H1 (cell line): ENCODE data around the gene JAG1. TPM values are rescaled to one million over a fixed set of nuclear protein-coding genes. Genes with fewer than 3 reads are reported as not detected.

ENCODE experiments used
- CTCF ChIA-PET: fragments of 300-600 bp; sonication (Branson Sonifier 250); formaldehyde crosslinking; loops from one replicate; lab custom pipeline; 2021; ENCODE audit not compliant: partially characterized antibody; lab: Charles Lee
- POLR2A ChIA-PET: fragments of 300-600 bp; sonication (Branson Sonifier 250); formaldehyde crosslinking; loops from one replicate; lab custom pipeline; 2021; ENCODE audit warnings: inconsistent platforms; ENCODE audit not compliant: partially characterized antibody; lab: Charles Lee
- DNase-seq, 2 experiments: peaks; one replicate each; pipeline versions ENCODE4 v3.0.0 to v3.0.0-alpha.2; 2010 to 2022; ENCODE audit warnings: low spot score in 2 of 2, low read depth in 1 of 2, mixed read lengths in 1 of 2
- FAIRE-seq: peaks from 2 replicates; lab custom pipeline; 2011; peaks lifted over from hg19 to GRCh38; lab: Jason Lieb, UNC
- H2AFZ ChIP-seq: 2 replicates; pipeline ENCODE4 v1.8.1; 2012; ENCODE audit warnings: low read length, inconsistent platforms
- H2AK5ac ChIP-seq: 2 replicates; pipeline ENCODE4 v1.6.1; 2013; ENCODE audit warnings: low read depth, low read length
- H2BK120ac ChIP-seq: replicated peaks from 2 replicates; pipeline ENCODE3; 2013; ENCODE audit warnings: low read depth, low read length, inconsistent platforms
- H2BK12ac ChIP-seq: 2 replicates; pipeline ENCODE4 v1.6.1; 2013; ENCODE audit warnings: low read depth, low read length
- H2BK15ac ChIP-seq: 2 replicates; pipeline ENCODE4 v1.6.1; 2013; ENCODE audit warnings: low read length
- H2BK20ac ChIP-seq: 2 replicates; pipeline ENCODE4 v1.6.1; 2013; ENCODE audit warnings: low read length
- H2BK5ac ChIP-seq: 2 replicates; pipeline ENCODE4 v1.6.1; 2013; ENCODE audit warnings: low read depth, low read length
- H3K14ac ChIP-seq: 2 replicates; pipeline ENCODE4 v1.6.1; 2013; ENCODE audit warnings: inconsistent platforms; ENCODE audit not compliant: insufficient read length
- H3K18ac ChIP-seq: 2 replicates; pipeline ENCODE4 v1.6.1; 2013; ENCODE audit warnings: low read length; ENCODE audit errors: extremely low read depth
- H3K23ac ChIP-seq: 2 replicates; pipeline ENCODE4 v1.6.1; 2013; ENCODE audit warnings: inconsistent platforms; ENCODE audit not compliant: insufficient read length
- H3K23me2 ChIP-seq: 2 replicates; pipeline ENCODE4 v1.6.1; 2013; ENCODE audit warnings: low read depth, low read length
- H3K27ac ChIP-seq: 2 replicates; pipeline ENCODE4 v1.6.1; 2011; ENCODE audit warnings: low read depth, low read length, inconsistent platforms
- H3K27me3 ChIP-seq, 4 experiments: replicated peaks in 1 of 4; 1 replicate in 1 of 4; 2 replicates in 3 of 4; pipeline versions ENCODE4 v1.6.1 to v1.8.1; 2011 to 2013; ENCODE audit warnings: low read length in 3 of 4, mild to moderate bottlenecking in 3 of 4, inconsistent platforms in 2 of 4, mixed read lengths in 2 of 4, moderate library complexity in 1 of 4; ENCODE audit not compliant: control insufficient read depth in 3 of 4, insufficient read depth in 3 of 4; ENCODE audit errors: extremely low read depth in 1 of 4
- H3K36me3 ChIP-seq, 4 experiments: 2 replicates each; pipeline versions ENCODE4 v1.6.1 to v1.8.1; 2011 to 2013; ENCODE audit warnings: mild to moderate bottlenecking in 4 of 4, low read length in 3 of 4, moderate library complexity in 2 of 4, control low read depth in 1 of 4, inconsistent platforms in 1 of 4; ENCODE audit not compliant: insufficient read depth in 4 of 4, control insufficient read depth in 2 of 4
- H3K4ac ChIP-seq: replicated peaks from 2 replicates; pipeline ENCODE3; 2013; ENCODE audit warnings: low read length, low read depth, mixed read lengths, inconsistent platforms; ENCODE audit not compliant: insufficient read length
- H3K4me1 ChIP-seq, 4 experiments: replicated peaks in 1 of 4; 1 replicate in 1 of 4; 2 replicates in 3 of 4; pipeline versions ENCODE4 v1.6.1 to v1.8.1; 2011 to 2013; ENCODE audit warnings: low read length in 3 of 4, inconsistent platforms in 2 of 4, mixed read lengths in 1 of 4; ENCODE audit not compliant: insufficient read depth in 4 of 4, control insufficient read depth in 3 of 4
- H3K4me2 ChIP-seq, 2 experiments: 2 replicates each; pipeline versions ENCODE4 v1.6.1 to v1.8.1; 2011 to 2013; ENCODE audit warnings: low read depth in 2 of 2, low read length in 2 of 2, control low read depth in 1 of 2, inconsistent platforms in 1 of 2, mild to moderate bottlenecking in 1 of 2; ENCODE audit not compliant: insufficient read depth in 1 of 2
- H3K4me3 ChIP-seq, 4 experiments: fragments of 200-600, 300-600 bp in 1 of 4; sonication (generic), shearing (Covaris generic), sonication (Bioruptor Twin) in 1 of 4; 2 replicates each; pipeline versions ENCODE4 v1.5.1 to v1.8.1; 2011 to 2016; ENCODE audit warnings: low read length in 4 of 4, low read depth in 3 of 4, control low read depth in 2 of 4, inconsistent platforms in 2 of 4, mild to moderate bottlenecking in 2 of 4, mixed read lengths in 1 of 4, moderate library complexity in 1 of 4; ENCODE audit not compliant: insufficient read depth in 2 of 4; ENCODE audit errors: extremely low read depth in 1 of 4
- H3K56ac ChIP-seq: replicated peaks from 2 replicates; pipeline ENCODE3; 2013; ENCODE audit warnings: low read depth, mild to moderate bottlenecking, mixed read lengths, low read length, inconsistent platforms; ENCODE audit not compliant: insufficient read length
- H3K79me1 ChIP-seq: 2 replicates; pipeline ENCODE4 v1.6.1; 2013; ENCODE audit warnings: low read depth, low read length, control low read depth
- H3K79me2 ChIP-seq, 2 experiments: 2 replicates each; pipeline versions ENCODE4 v1.6.1 to v1.8.1; 2012 to 2013; ENCODE audit warnings: low read length in 2 of 2, mild to moderate bottlenecking in 2 of 2, inconsistent platforms in 1 of 2; ENCODE audit not compliant: insufficient read depth in 2 of 2, control insufficient read depth in 1 of 2
- H3K9ac ChIP-seq, 4 experiments: replicated peaks in 1 of 4; 1 replicate in 1 of 4; 2 replicates in 3 of 4; pipeline versions ENCODE4 v1.6.1 to v1.8.1; 2011 to 2013; ENCODE audit warnings: low read depth in 3 of 4, low read length in 3 of 4, control low read depth in 2 of 4, mild to moderate bottlenecking in 2 of 4, moderate library complexity in 2 of 4, inconsistent platforms in 1 of 4; ENCODE audit errors: extremely low read depth in 1 of 4
- H3K9me3 ChIP-seq, 2 experiments: 2 replicates each; pipeline versions ENCODE4 v1.6.1 to v1.8.1; 2012 to 2013; ENCODE audit warnings: mild to moderate bottlenecking in 2 of 2, moderate library complexity in 2 of 2, control low read depth in 1 of 2, inconsistent platforms in 1 of 2, low read depth in 1 of 2, low read length in 1 of 2, mixed read lengths in 1 of 2; ENCODE audit not compliant: insufficient read depth in 2 of 2
- H4K20me1 ChIP-seq, 2 experiments: replicated peaks in 1 of 2; 2 replicates each; pipeline versions ENCODE3 to v1.8.1; 2011 to 2013; ENCODE audit warnings: inconsistent platforms in 2 of 2, low read length in 2 of 2, mild to moderate bottlenecking in 1 of 2; ENCODE audit not compliant: insufficient read depth in 2 of 2, control insufficient read depth in 1 of 2
- H4K5ac ChIP-seq: 2 replicates; pipeline ENCODE4 v1.6.1; 2013; ENCODE audit warnings: low read length, low read depth, mixed read lengths, inconsistent platforms; ENCODE audit not compliant: insufficient read length
- H4K8ac ChIP-seq: 2 replicates; pipeline ENCODE4 v1.8.0; 2013; ENCODE audit warnings: mild to moderate bottlenecking, moderate library complexity, low read length, inconsistent platforms; ENCODE audit not compliant: insufficient read depth; ENCODE audit errors: extremely low read depth
- H4K91ac ChIP-seq: replicated peaks from 2 replicates; pipeline ENCODE3; 2013; ENCODE audit warnings: low read length, mixed read lengths, inconsistent platforms; ENCODE audit not compliant: insufficient read length
- CBX5 ChIP-seq: fragments of 300-800, 300-1000 bp; sonication (generic); IDR thresholded peaks from 2 replicates; pipeline ENCODE4 v1.7.1; 2016; ENCODE audit warnings: antibody characterized with exemption, low read length, low read depth
- GABPA ChIP-seq: IDR thresholded peaks from 2 replicates; pipeline ENCODE4 v1.6.1; 2011; ENCODE audit warnings: mild to moderate bottlenecking, low read length, moderate library complexity, borderline replicate concordance; ENCODE audit not compliant: insufficient read depth
- POLR2A ChIP-seq, 2 experiments: IDR thresholded peaks; 1 replicate in 1 of 2; 2 replicates in 1 of 2; pipeline ENCODE4 v1.6.1; 2011; ENCODE audit warnings: low read depth in 2 of 2, low read length in 2 of 2, mild to moderate bottlenecking in 2 of 2; ENCODE audit errors: control extremely low read depth in 1 of 2
- ZNF274 ChIP-seq: IDR thresholded peaks from 2 replicates; pipeline ENCODE4 v1.7.0; 2012; ENCODE audit warnings: low read length, borderline replicate concordance; ENCODE audit errors: extremely low read depth
- WGBS, 2 experiments: shearing (Covaris generic) in 1 of 2; methylation state at CpG; one replicate each; pipeline versions ENCODE4 v1.1.6 to v1.1.7; 2013 to 2015; ENCODE audit warnings: low lambda C conversion rate in 2 of 2, mixed read lengths in 2 of 2, inconsistent platforms in 1 of 2, low coverage in 1 of 2, missing lambda C conversion rate in 1 of 2; ENCODE audit not compliant: insufficient replicate concordance in 2 of 2, insufficient coverage in 1 of 2, insufficient read length in 1 of 2; ENCODE audit errors: extremely low coverage in 1 of 2, missing lambda C conversion rate in 1 of 2; 5-methylcytosine and 5-hydroxymethylcytosine counted together
- polyA plus RNA-seq, 7 experiments: library from polyadenylated mRNA; depleted of rRNA in 3 of 7; stranded (reverse) in 5 of 7; unstranded in 2 of 7; fragments of >200 nt in 5 of 7; fragments of 200-250 nt in 2 of 7; gene quantifications; 1 replicate in 5 of 7; 2 replicates in 1 of 7; 4 replicates in 1 of 7; pipeline versions ENCODE4 v1.2.1 to v1.2.3, GENCODE V29; 2011 to 2013; ENCODE audit warnings: missing spikeins in 2 of 7, mixed read lengths in 2 of 7
- total RNA-seq: library from RNA; stranded (reverse); fragmentation: NEBNext Ultra II Directional; extraction: Animal tissue kit (Norgen Biotek cat#: 25700); gene quantifications from 2 replicates; pipeline ENCODE4 v1.2.1, GENCODE V29; 2021

The JAG1 gene
- total and polyA plus RNA-seq, 2 of the 8 experiments (the other 6 are each of a cell fraction or from before 2014, with no cell fraction given), result 13.5 to 27.3 TPM

- Histone ChIP-seq H3K23me2 (peaks cover 1% of the 10 kb centered on the region; the same call in 1 of the 2 replicates), H3K4me1 (peaks cover 0 to 5% (median 1%) of the 10 kb centered on the region in 4 experiments; a peak in 2 of 7 replicates), H3K18ac (no peak overlapping the region), H3K36me3 (no peaks in the 10 kb centered on the region), H3K56ac (no peak overlapping the region), H3K4me3 (no peak overlapping the region), H4K20me1 (no peaks in the 10 kb centered on the region), H2BK5ac (no peak overlapping the region), H3K79me1 (no peaks in the 10 kb centered on the region), H3K79me2 (no peaks in the 10 kb centered on the region), H3K27ac (no peak overlapping the region), H2BK20ac (no peak overlapping the region), H2BK120ac (no peak overlapping the region), H2BK15ac (no peak overlapping the region), H2BK12ac (no peak overlapping the region), H3K4me2 (no peak overlapping the region), H3K9ac (no peak overlapping the region), H3K27me3 (no peaks in the 10 kb centered on the region), H3K9me3 (no peaks in the 10 kb centered on the region), H2AFZ (no peak overlapping the region), H2AK5ac (no peak overlapping the region), H4K91ac (no peak overlapping the region), H3K14ac (no peak overlapping the region), H3K4ac (no peak overlapping the region), H4K5ac (no peak overlapping the region), H4K8ac (no peak overlapping the region), H3K23ac (no peak overlapping the region)
- no peak for DNase-seq
- CTCF ChIA-PET, result interaction anchor here (0.6 to 1.6 kb wide), 5 partner anchors 8 to 38 kb away, joined by 3 to 5 read pairs (median 4); no protein-coding TSS in a partner anchor
- POLR2A ChIA-PET, result interaction anchor here (0.6 kb wide), 1 partner anchor 270 kb away, joined by 3 read pairs; no protein-coding TSS in a partner anchor
- WGBS, 2 experiments, result 94% methylated on average over 9 of the region's 9 CpGs; no CpG with 5 or more reads in 1 of the 2 experiments
- no peak for FAIRE-seq
- TF ChIP-seq GABPA, result no peak
- TF ChIP-seq ZNF274, result no peak
- TF ChIP-seq POLR2A (IDR thresholded peaks at IDR 0.05; ENCODE audit: control extremely low read depth in 1 of 2, low read depth in 2 of 2, low read length in 2 of 2), result no peak
- TF ChIP-seq CBX5, result no peak
These were observed 47.5 kb upstream of the JAG1 start for GRCh38 chr20:10721137-10721896.
